ENCODE measurements around the gene RECK. TPM values are rescaled to one million over a fixed set of nuclear protein-coding genes. Genes with fewer than 3 reads are reported as not detected.

Gene RECK
- total RNA-seq, 1 experiment from 2014 or later, result 10.3 TPM

DNA sequence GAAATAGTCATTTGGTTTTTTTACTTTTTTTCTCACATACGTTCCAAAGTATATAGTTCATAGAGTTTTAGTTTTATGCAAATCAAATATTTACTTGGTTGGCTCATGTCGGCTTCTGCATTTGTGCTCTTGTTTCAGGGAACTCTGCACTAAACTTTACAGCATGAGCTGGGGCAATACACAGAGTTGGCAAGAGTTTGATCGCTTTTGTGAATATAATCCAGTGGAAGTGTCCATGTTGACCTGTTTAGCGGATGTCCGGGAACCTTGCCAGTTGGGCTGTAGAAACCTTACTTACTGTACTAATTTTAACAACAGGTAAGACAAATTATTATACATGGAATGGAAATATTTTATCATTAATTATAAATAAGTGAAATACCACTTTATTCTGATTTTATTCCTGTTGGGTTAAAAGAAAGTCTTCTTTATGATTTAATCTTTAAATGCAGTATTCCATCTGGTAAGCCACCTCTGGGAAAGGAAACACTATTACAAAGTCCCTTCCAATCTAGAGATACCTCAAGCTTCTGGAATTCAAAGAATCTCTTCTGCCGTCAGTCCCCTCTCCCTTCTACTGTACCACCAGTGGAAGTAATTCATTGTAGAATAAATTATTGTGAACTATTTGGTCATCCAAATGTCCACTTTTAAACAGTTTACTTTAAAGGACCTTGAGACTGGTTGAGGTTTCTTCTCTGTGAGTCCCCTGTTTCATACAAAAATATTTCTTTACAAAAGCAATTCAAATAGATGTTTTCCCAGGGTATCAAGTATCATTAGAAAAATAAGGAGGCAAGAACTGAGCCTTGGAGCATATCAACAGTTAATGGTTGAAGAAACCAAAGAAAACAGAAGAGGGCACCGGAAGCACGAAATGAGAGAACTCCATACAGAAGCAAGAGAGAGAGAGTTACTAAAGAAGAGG is 54.6 kb downstream of the RECK start:
- H3K27me3 ChIP-seq (ENCODE audit: insufficient read depth, low read length), result no peaks in the 10 kb centered on the region
- no peak overlapping the region for H3K9ac ChIP-seq (ENCODE audit: extremely low read depth, insufficient read length, low read length)
- H3K56ac ChIP-seq (ENCODE audit: insufficient read length, low read depth, low read length), result no peak overlapping the region
- H4K20me1 ChIP-seq (ENCODE audit: control insufficient read depth, insufficient read depth, insufficient read length), result no peaks in the 10 kb centered on the region
- peaks cover 9 to 16% (median 15%) of the 10 kb centered on the region in 3 experiments for H3K36me3 Mint-ChIP-seq (ENCODE audit: insufficient read depth in 1 of 3, low read depth in 3 of 3)
- no peaks in the 10 kb centered on the region for H3K27me3 Mint-ChIP-seq (ENCODE audit: low read depth)
- H3K4me3 Mint-ChIP-seq, result no peak overlapping the region
- H3K4me2 ChIP-seq (ENCODE audit: insufficient read depth, insufficient read length, low read length), result no peak overlapping the region
- H2BK120ac ChIP-seq (ENCODE audit: low read depth, low read length, poor library complexity, severe bottlenecking), result no peak overlapping the region
- H3K18ac ChIP-seq (ENCODE audit: insufficient read length, low read depth, low read length), result peak overlapping the region; percentile 69
- no CpG with 5 or more reads among the region's 8 CpGs for WGBS (ENCODE audit: extremely low coverage, insufficient read length, low lambda C conversion rate)
- H3K9me3 ChIP-seq (ENCODE audit: control insufficient read depth, low read depth, low read length), result no peaks in the 10 kb centered on the region
- H3K27ac ChIP-seq (ENCODE audit: insufficient read length, low read depth, low read length), result no peak overlapping the region
- H3K4me1 Mint-ChIP-seq, result peaks cover 20 to 27% of the 10 kb centered on the region in 2 experiments
- H2BK20ac ChIP-seq (ENCODE audit: low read depth, low read length, poor library complexity, severe bottlenecking), result no peak overlapping the region
- H4K8ac ChIP-seq (replicated peaks; ENCODE audit: insufficient read length, low read depth, low read length), result no peak overlapping the region
- no peak overlapping the region for H2BK12ac ChIP-seq (ENCODE audit: insufficient read length, low read depth, low read length)
- no peak overlapping the region for H2AFZ ChIP-seq (ENCODE audit: low read length)
- H2AK5ac ChIP-seq (ENCODE audit: insufficient read length, low read length), result no peak overlapping the region
- H4K91ac ChIP-seq (ENCODE audit: insufficient read length, low read depth, low read length), result no peak overlapping the region
- H3K23ac ChIP-seq (ENCODE audit: insufficient read length, low read depth, low read length), result no peak overlapping the region
- no peak overlapping the region for H2BK15ac ChIP-seq (ENCODE audit: low read depth, low read length)
- H3T11ph ChIP-seq (ENCODE audit: low read length), result no peak overlapping the region
- H2BK5ac ChIP-seq (ENCODE audit: insufficient read length, low read length), result no peak overlapping the region
- no peak for DNase-seq
- H3K9me3 Mint-ChIP-seq, result peaks cover 5% of the 10 kb centered on the region in 2 experiments; a peak in 2 of 5 replicates
- H3K23me2 ChIP-seq (ENCODE audit: insufficient read length, low read depth, low read length, poor library complexity, severe bottlenecking), result no peaks in the 10 kb centered on the region
- no peaks in the 10 kb centered on the region for H3K79me1 ChIP-seq (ENCODE audit: insufficient read depth, low read depth, low read length, poor library complexity, severe bottlenecking)
- TF ChIP-seq, protein P1, sequence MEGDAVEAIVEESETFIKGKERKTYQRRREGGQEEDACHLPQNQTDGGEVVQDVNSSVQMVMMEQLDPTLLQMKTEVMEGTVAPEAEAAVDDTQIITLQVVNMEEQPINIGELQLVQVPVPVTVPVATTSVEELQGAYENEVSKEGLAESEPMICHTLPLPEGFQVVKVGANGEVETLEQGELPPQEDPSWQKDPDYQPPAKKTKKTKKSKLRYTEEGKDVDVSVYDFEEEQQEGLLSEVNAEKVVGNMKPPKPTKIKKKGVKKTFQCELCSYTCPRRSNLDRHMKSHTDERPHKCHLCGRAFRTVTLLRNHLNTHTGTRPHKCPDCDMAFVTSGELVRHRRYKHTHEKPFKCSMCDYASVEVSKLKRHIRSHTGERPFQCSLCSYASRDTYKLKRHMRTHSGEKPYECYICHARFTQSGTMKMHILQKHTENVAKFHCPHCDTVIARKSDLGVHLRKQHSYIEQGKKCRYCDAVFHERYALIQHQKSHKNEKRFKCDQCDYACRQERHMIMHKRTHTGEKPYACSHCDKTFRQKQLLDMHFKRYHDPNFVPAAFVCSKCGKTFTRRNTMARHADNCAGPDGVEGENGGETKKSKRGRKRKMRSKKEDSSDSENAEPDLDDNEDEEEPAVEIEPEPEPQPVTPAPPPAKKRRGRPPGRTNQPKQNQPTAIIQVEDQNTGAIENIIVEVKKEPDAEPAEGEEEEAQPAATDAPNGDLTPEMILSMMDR (conservative IDR thresholded peaks at IDR 0.05), result peak; percentile 17; the same call in 1 of the 3 replicates
- no peak overlapping the region for H4K5ac ChIP-seq (ENCODE audit: insufficient read length, low read depth, low read length)
- peak overlapping the region; percentile 27 to 82 (median 60); a peak in 6 of 7 replicates for H3K27ac Mint-ChIP-seq
- peaks cover 4% of the 10 kb centered on the region; the same call in 1 of the 2 replicates for H3K4me1 ChIP-seq (ENCODE audit: insufficient read depth, low read length)
- H3K79me2 ChIP-seq (ENCODE audit: insufficient read depth, low read length), result no peaks in the 10 kb centered on the region
- H3K4ac ChIP-seq (ENCODE audit: low read depth, low read length), result no peak overlapping the region
- H3K14ac ChIP-seq (ENCODE audit: insufficient read depth, low read length), result no peak overlapping the region

All from H9 (cell line).